Astrocyte of the cerebellum (primary cell): ENCODE results near the gene PRM3.
"Not testable (repeated sequence)": the region's sequence is repeated elsewhere in the genome, so short reads cannot be mapped to it uniquely, and the experiment has no call there.

ENCODE experiments used
- DNase-seq: peaks from one replicate; pipeline ENCODE4 v3.0.0-alpha.2; 2011; ENCODE audit warnings: low read depth
- H3K4me3 ChIP-seq: 2 replicates; pipeline ENCODE4 v1.5.1; 2011; ENCODE audit warnings: mild to moderate bottlenecking, low read depth, low read length, moderate library complexity
- in situ Hi-C: cut with HindIII; loops from 2 replicates; pipeline ENCODE4 v1.10.0; 2017; ENCODE audit warnings: low sequenced_read_pairs
- TF ChIP-seq, protein P1 (sequence below): IDR thresholded peaks from 2 replicates; pipeline ENCODE4 v1.5.1; 2012; ENCODE audit warnings: low read length, low read depth, moderate library complexity, mild to moderate bottlenecking; ENCODE audit errors: missing control alignments

The PRM3 gene

DNA sequence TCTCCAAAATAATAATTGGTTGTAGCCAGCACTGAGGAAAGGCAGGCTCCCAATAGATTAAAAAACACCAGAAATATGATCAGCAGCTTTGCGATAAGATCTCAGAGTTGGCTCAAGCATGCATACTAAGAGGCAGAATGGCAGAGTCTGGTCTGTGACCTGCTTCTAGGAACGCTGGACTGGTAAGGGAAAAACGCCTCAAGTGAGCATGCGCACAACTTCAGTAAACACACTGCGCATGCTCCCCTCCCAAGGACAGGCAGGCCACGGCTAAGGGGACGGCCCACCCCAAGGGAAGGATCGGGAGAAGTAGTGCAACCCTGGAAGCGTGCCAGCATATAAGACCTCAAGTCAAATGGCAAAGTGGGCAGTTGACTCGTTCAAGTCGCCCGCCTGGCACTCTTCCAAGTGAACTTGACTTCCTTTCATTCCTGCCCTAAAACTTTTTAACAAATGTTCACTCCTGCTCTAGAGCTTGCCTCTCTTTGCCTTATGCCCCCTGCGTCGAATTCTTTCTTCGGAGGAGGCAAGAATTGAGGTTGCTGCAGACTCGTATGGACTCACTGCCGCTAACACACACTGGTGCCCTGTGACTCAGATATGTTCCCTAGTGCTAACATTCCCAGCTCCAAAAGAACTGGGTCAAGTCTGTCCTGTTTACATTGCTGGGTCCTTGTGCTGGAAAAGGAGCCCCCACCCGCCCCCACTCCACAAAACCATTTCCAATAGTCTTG is 30.1 kb upstream of the PRM3 start:
- H3K4me3 ChIP-seq: no peak overlapping the region
- DNase-seq: no peak
- TF ChIP-seq, protein P1, sequence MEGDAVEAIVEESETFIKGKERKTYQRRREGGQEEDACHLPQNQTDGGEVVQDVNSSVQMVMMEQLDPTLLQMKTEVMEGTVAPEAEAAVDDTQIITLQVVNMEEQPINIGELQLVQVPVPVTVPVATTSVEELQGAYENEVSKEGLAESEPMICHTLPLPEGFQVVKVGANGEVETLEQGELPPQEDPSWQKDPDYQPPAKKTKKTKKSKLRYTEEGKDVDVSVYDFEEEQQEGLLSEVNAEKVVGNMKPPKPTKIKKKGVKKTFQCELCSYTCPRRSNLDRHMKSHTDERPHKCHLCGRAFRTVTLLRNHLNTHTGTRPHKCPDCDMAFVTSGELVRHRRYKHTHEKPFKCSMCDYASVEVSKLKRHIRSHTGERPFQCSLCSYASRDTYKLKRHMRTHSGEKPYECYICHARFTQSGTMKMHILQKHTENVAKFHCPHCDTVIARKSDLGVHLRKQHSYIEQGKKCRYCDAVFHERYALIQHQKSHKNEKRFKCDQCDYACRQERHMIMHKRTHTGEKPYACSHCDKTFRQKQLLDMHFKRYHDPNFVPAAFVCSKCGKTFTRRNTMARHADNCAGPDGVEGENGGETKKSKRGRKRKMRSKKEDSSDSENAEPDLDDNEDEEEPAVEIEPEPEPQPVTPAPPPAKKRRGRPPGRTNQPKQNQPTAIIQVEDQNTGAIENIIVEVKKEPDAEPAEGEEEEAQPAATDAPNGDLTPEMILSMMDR: no peak
- in situ Hi-C loops: no loop called here

DNA sequence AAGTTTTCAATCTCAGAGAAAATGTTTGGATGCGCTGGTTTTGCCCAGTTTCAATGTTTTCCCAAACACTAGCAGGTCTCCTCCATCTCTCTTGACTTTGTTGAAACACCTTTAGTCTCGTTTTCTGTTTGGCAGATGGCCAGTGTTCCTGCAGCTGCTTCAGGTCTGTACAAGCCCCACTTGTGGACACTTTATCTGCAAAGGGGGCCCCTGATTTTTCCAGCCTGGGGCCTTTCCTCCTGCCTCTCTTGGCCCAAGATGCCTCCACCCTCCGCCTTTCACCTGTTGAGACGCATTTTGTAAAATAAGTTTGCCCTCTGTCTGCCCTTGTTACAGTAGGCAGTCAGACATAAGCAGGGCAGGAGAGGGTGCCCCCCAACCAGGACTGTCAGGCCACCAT is 29.5 kb upstream of the PRM3 start:
- no peak for DNase-seq
- in situ Hi-C loops: no loop called here
- TF ChIP-seq, protein P1: no peak
- no peak overlapping the region for H3K4me3 ChIP-seq

DNA sequence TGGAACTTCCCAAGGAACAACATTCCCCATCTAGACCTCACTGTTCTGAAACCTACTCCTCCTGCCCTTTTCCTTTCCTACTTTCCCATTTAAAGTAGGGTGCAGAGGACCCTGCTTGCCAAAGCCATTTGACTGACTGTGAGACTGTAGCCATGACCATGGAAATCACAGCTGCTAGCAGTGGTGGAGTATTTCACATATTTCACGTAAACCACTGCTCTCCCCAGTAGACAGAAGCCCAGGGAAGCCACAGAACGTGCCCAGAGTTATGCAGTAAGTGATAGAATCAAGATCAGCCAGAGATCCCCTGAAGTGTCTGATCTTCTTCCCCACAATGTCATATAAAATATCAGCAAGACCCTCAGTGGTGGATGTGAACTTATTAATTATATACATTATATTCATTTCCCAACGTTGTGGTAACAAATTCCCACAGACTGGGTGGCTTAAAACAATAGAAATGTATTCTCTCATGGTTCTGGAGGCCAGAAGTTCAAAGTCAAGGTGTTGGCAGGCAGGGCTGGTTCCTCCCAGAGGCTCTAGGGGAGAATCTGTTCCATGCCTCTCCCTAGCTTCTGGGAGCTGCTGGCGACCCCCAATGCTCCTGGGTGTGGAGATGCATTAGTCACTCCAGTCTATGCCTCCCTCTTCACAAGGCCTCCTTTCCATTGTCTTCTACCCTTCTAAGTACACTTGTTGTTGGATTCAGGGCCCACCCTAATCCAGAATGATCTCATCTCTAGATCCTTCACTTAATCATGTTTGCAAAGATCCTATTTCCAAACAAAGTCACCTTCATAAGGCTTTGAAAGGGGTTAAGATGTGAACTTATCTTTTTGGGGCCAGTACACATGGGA is 28.4 kb upstream of the PRM3 start:
- TF ChIP-seq, protein P1: no peak
- H3K4me3 ChIP-seq: no peak overlapping the region
- in situ Hi-C loops: no loop called here
- DNase-seq: no peak

DNA sequence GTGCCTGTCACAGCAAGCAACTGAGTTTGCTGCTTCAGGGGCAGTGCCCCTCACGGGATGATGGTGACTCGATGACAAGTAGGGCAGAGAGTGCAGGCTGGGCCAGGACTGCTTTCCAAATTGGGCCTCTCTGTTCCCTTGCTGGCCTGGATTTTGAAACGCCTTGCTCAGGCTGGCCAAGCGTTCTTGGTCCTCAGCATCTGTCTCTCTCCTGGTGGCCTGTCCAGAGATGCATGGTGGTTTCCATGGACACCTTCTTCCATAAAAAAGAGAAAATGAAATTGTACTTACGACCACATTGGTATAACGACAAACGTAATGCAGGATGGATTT is 27.1 kb upstream of the PRM3 start:
- TF ChIP-seq, protein P1: no peak
- no peak for DNase-seq
- no peak overlapping the region for H3K4me3 ChIP-seq
- in situ Hi-C loops: no loop called here

DNA sequence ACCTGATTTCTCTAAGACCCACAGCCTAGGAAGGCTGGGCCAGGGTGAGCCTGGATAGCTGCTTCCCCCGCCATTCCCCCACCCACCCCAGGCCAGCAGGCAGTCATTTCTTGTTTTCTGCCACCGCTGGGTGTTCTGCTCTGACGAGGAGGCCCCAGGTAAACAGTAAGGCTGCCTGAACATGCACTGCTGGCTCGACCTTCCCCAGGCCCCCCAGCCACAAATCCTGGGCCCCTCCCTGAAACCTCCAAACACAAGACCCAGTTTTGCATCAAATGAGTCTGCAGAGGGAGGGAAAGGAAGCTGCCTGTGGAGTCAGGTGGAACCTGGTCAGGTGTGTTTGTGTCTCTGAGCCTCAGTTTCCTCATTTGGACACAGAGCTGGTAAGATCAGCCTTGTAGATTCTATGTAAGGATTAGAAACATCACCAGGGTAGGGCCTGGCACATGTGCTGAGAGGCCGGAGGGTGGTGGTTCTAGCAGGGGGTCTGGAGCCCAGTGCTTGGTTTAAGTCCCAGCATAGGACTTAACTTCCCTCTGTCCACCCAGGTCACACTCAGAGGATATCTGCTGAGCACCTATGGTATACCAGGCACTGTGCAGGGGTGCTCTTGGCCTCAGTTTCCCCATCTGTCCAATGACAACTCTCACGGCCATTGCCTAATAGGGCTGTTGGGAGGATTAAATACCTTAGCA is 26.6 kb upstream of the PRM3 start:
- no peak for DNase-seq
- in situ Hi-C loops: no loop called here
- H3K4me3 ChIP-seq: no peak overlapping the region
- TF ChIP-seq, protein P1: no peak

DNA sequence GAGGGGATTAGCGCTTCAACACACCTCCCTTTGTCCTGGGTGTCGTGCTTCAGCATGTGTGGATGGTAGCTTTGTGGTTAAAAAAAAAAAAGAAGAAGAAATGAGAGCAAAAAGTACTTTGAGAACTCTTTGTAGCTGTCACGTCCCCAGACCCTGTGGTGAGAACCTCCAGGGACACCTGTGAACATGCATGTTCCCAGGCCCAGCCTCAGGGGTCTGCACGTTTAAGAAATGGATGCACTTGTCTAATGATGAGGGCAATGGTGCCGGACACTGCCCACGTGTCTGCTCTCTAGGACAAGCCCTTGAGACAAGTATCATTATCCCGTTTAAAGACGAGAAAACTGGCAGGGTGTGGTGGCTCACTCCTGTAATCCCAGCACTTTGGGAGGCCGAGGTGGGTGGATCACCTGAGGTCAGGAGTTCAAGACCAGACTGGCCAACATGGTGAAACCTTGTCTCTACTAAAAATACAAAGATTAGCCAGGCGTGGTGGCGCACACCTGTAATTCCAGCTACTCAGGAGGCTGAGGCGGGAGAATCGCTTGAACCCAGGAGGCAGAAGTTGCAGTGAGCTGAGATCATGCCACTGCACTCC is 25.6 kb upstream of the PRM3 start:
- DNase-seq, in situ Hi-C loops, H3K4me3 ChIP-seq: not testable (repeated sequence)
